ENCODE data around the gene INPP5A.

The INPP5A gene

DNA sequence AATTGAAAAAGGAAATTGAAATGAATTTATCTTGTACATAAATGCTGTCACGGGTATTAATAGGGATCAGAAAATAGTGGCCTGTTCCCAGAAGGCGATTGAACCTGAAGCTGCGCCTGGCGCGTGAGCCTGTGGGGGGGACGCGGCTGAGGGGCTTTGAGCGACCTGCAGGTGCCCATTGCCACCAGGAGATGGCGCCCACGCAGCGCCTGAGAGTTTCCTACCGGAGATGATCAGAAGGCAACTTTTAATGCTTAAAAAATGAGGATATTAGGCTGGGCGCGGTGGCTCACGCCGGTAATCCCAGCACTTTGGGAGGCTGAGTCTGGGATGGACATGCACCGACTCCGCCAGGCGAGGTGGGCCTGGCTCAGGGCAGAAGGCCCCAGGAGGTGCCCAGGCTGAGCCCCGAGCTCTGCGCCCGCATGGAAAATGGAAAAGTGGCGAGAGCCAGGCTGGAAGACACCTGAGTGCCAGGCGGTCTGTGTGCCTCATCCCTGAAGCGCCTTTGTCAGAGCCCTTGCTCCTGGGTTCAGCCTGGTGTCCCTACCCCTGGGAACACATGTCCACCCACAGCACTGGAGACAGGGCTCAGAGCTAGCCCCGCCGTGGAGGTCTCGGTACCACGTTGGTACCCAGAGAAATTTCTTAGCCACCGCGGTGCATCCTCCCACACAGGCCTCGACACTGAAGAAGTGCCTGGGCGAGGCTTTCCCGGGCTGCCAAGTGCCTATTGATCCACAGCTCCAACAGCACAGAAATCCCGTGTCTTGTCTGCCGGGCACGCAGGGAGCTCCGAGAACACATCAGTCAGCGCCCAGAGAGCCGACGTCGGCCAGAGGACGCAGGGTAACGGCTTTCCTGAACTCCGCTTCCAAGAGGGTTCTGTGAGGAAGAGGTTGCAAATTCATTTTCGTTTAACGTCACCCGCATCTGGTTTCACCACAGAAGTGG lies 117.4 kb downstream of the INPP5A start:
- no peak overlapping the region for H3K9ac ChIP-seq (ENCODE audit: low read depth in 1 of 2, low read length in 2 of 2)
- peaks cover 12 to 42% of the 10 kb centered on the region in 2 donors for H3K36me3 ChIP-seq (ENCODE audit: control insufficient read depth in 1 of 2, insufficient read depth in 2 of 2, low read length in 2 of 2)
- no peaks in the 10 kb centered on the region for H3K27me3 ChIP-seq (ENCODE audit: control insufficient read depth in 1 of 2, insufficient read depth in 2 of 2, low read length in 2 of 2)
- H3K4me3 ChIP-seq (ENCODE audit: low read depth in 1 of 2, low read length in 2 of 2), result no peak overlapping the region
- H3K9me3 ChIP-seq (ENCODE audit: control insufficient read depth in 1 of 2, low read length in 2 of 2), result no peaks in the 10 kb centered on the region
- H3K27ac ChIP-seq (ENCODE audit: low read depth, low read length), result no peak overlapping the region
- H3K4me1 ChIP-seq (ENCODE audit: control insufficient read depth in 1 of 2, insufficient read depth in 2 of 2, low read length in 2 of 2), result no peaks in the 10 kb centered on the region

- Histone ChIP-seq H3K36me3 (ENCODE audit: control insufficient read depth in 1 of 2, insufficient read depth in 2 of 2, low read length in 2 of 2) (peaks cover 14 to 40% of the 10 kb centered on the region in 2 donors), H3K27ac (ENCODE audit: low read depth, low read length) (no peak overlapping the region), H3K9ac (ENCODE audit: low read depth in 1 of 2, low read length in 2 of 2) (no peak overlapping the region), H3K27me3 (ENCODE audit: control insufficient read depth in 1 of 2, insufficient read depth in 2 of 2, low read length in 2 of 2) (no peaks in the 10 kb centered on the region), H3K4me3 (ENCODE audit: low read depth in 1 of 2, low read length in 2 of 2) (no peak overlapping the region), H3K9me3 (ENCODE audit: control insufficient read depth in 1 of 2, low read length in 2 of 2) (no peaks in the 10 kb centered on the region), H3K4me1 (ENCODE audit: control insufficient read depth in 1 of 2, insufficient read depth in 2 of 2, low read length in 2 of 2) (no peaks in the 10 kb centered on the region)
Observed at GRCh38 chr10:132655735-132656134, 118.1 kb downstream of the INPP5A start.

GRCh38 chr10:132656283-132657126 lies 118.9 kb downstream of the INPP5A start:
- H3K4me1 ChIP-seq (ENCODE audit: control insufficient read depth in 1 of 2, insufficient read depth in 2 of 2, low read length in 2 of 2), result no peaks in the 10 kb centered on the region
- H3K27ac ChIP-seq (ENCODE audit: low read depth, low read length), result no peak overlapping the region
- H3K9me3 ChIP-seq (ENCODE audit: control insufficient read depth in 1 of 2, low read length in 2 of 2), result no peaks in the 10 kb centered on the region
- H3K9ac ChIP-seq (ENCODE audit: low read depth in 1 of 2, low read length in 2 of 2), result no peak overlapping the region
- peaks cover 16 to 41% of the 10 kb centered on the region in 2 donors for H3K36me3 ChIP-seq (ENCODE audit: control insufficient read depth in 1 of 2, insufficient read depth in 2 of 2, low read length in 2 of 2)
- H3K4me3 ChIP-seq (ENCODE audit: low read depth in 1 of 2, low read length in 2 of 2), result no peak overlapping the region
- H3K27me3 ChIP-seq (ENCODE audit: control insufficient read depth in 1 of 2, insufficient read depth in 2 of 2, low read length in 2 of 2), result no peaks in the 10 kb centered on the region

GRCh38 chr10:132657127-132657706 lies 119.6 kb downstream of the INPP5A start:
- Histone ChIP-seq H3K4me3 (ENCODE audit: low read depth in 1 of 2, low read length in 2 of 2) (no peak overlapping the region), H3K27ac (ENCODE audit: low read depth, low read length) (no peak overlapping the region), H3K9me3 (ENCODE audit: control insufficient read depth in 1 of 2, low read length in 2 of 2) (no peaks in the 10 kb centered on the region), H3K27me3 (ENCODE audit: control insufficient read depth in 1 of 2, insufficient read depth in 2 of 2, low read length in 2 of 2) (no peaks in the 10 kb centered on the region), H3K9ac (ENCODE audit: low read depth in 1 of 2, low read length in 2 of 2) (no peak overlapping the region), H3K4me1 (ENCODE audit: control insufficient read depth in 1 of 2, insufficient read depth in 2 of 2, low read length in 2 of 2) (no peaks in the 10 kb centered on the region), H3K36me3 (ENCODE audit: control insufficient read depth in 1 of 2, insufficient read depth in 2 of 2, low read length in 2 of 2) (peaks cover 12 to 41% of the 10 kb centered on the region in 2 donors)

GRCh38 chr10:132657748-132658147 lies 120.2 kb downstream of the INPP5A start:
- Histone ChIP-seq H3K27ac (ENCODE audit: low read depth, low read length) (no peak overlapping the region), H3K4me3 (ENCODE audit: low read depth in 1 of 2, low read length in 2 of 2) (no peak overlapping the region), H3K9ac (ENCODE audit: low read depth in 1 of 2, low read length in 2 of 2) (no peak overlapping the region), H3K36me3 (ENCODE audit: control insufficient read depth in 1 of 2, insufficient read depth in 2 of 2, low read length in 2 of 2) (peaks cover 12 to 36% of the 10 kb centered on the region in 2 donors), H3K9me3 (ENCODE audit: control insufficient read depth in 1 of 2, low read length in 2 of 2) (no peaks in the 10 kb centered on the region), H3K4me1 (ENCODE audit: control insufficient read depth in 1 of 2, insufficient read depth in 2 of 2, low read length in 2 of 2) (no peaks in the 10 kb centered on the region), H3K27me3 (ENCODE audit: control insufficient read depth in 1 of 2, insufficient read depth in 2 of 2, low read length in 2 of 2) (no peaks in the 10 kb centered on the region)

DNA sequence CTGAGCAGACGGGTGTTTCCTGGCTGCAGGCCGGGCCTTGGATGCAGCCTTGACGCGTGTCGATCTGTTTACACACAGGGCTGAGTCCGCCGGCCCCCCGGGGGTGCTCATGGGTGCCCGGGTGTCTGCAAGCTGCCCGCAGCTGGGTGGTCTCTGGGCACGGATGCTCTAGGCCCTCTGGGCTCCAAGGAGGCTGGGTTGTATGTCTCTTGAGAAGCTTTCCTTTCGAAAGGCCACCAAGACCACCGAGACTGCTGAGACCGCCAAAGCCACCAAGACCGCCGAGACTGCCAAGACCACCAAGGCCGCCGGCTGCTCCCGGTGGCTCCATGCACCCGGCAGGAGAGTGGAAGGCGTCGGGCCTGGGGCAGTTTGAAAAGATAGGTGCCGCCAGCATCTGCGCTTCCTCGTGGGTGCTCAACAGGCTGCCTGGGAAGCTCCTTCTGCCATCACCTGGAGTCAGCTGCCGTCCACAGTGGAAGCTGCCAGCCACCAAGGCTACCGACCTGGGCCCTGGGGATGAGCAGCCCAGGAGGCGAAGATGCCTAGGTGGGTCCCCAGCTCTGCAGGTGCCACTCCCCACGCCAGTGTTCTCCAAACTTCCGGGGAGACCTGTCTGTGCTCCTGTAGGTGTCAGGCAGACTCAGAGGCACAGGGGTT lies 121.1 kb downstream of the INPP5A start:
- Histone ChIP-seq H3K9me3 (ENCODE audit: control insufficient read depth in 1 of 2, low read length in 2 of 2) (no peaks in the 10 kb centered on the region), H3K4me3 (ENCODE audit: low read depth in 1 of 2, low read length in 2 of 2) (no peak overlapping the region), H3K36me3 (ENCODE audit: control insufficient read depth in 1 of 2, insufficient read depth in 2 of 2, low read length in 2 of 2) (peaks cover 12 to 30% of the 10 kb centered on the region in 2 donors), H3K27ac (ENCODE audit: low read depth, low read length) (no peak overlapping the region), H3K9ac (ENCODE audit: low read depth in 1 of 2, low read length in 2 of 2) (no peak overlapping the region), H3K27me3 (ENCODE audit: control insufficient read depth in 1 of 2, insufficient read depth in 2 of 2, low read length in 2 of 2) (no peaks in the 10 kb centered on the region), H3K4me1 (ENCODE audit: control insufficient read depth in 1 of 2, insufficient read depth in 2 of 2, low read length in 2 of 2) (no peaks in the 10 kb centered on the region)

GRCh38 chr10:132659206-132660091 lies 121.9 kb downstream of the INPP5A start:
- Histone ChIP-seq H3K9me3 (ENCODE audit: control insufficient read depth in 1 of 2, low read length in 2 of 2) (no peaks in the 10 kb centered on the region), H3K27ac (ENCODE audit: low read depth, low read length) (no peak overlapping the region), H3K4me1 (ENCODE audit: control insufficient read depth in 1 of 2, insufficient read depth in 2 of 2, low read length in 2 of 2) (no peaks in the 10 kb centered on the region), H3K36me3 (ENCODE audit: control insufficient read depth in 1 of 2, insufficient read depth in 2 of 2, low read length in 2 of 2) (peaks cover 12 to 30% of the 10 kb centered on the region in 2 donors), H3K9ac (ENCODE audit: low read depth in 1 of 2, low read length in 2 of 2) (no peak overlapping the region), H3K4me3 (ENCODE audit: low read depth in 1 of 2, low read length in 2 of 2) (no peak overlapping the region), H3K27me3 (ENCODE audit: control insufficient read depth in 1 of 2, insufficient read depth in 2 of 2, low read length in 2 of 2) (no peaks in the 10 kb centered on the region)

GRCh38 chr10:132660385-132660784 lies 122.8 kb downstream of the INPP5A start:
- Histone ChIP-seq H3K27me3 (ENCODE audit: control insufficient read depth in 1 of 2, insufficient read depth in 2 of 2, low read length in 2 of 2) (no peaks in the 10 kb centered on the region), H3K9ac (ENCODE audit: low read depth in 1 of 2, low read length in 2 of 2) (no peak overlapping the region), H3K4me3 (ENCODE audit: low read depth in 1 of 2, low read length in 2 of 2) (no peak overlapping the region), H3K36me3 (ENCODE audit: control insufficient read depth in 1 of 2, insufficient read depth in 2 of 2, low read length in 2 of 2) (peaks cover 12 to 27% of the 10 kb centered on the region in 2 donors), H3K4me1 (ENCODE audit: control insufficient read depth in 1 of 2, insufficient read depth in 2 of 2, low read length in 2 of 2) (no peaks in the 10 kb centered on the region), H3K9me3 (ENCODE audit: control insufficient read depth in 1 of 2, low read length in 2 of 2) (no peaks in the 10 kb centered on the region), H3K27ac (ENCODE audit: low read depth, low read length) (no peak overlapping the region)

All from duodenal mucosa (tissue), 2 donors.